Tibial nerve (tissue), 4 donors: ENCODE data around the gene GLIPR1. TPM values are rescaled to one million over a fixed set of nuclear protein-coding genes. Genes with fewer than 3 reads are reported as not detected.
"Not testable (repeated sequence)": the region's sequence is repeated elsewhere in the genome, so short reads cannot be mapped to it uniquely, and the experiment has no call there.

Source experiments
- DNase-seq, 2 donors: peaks; one replicate each; pipeline ENCODE4 v3.0.0-alpha.2; 2019; ENCODE audit warnings: low spot score in 2 of 2
- H3K27ac ChIP-seq, 4 donors: fragments of 200-600 bp; sonication (generic) in 3 of 4; one replicate each; pipeline ENCODE4 v1.5.1; 2017 to 2019; ENCODE audit warnings: mild to moderate bottlenecking in 1 of 4
- H3K27me3 ChIP-seq, 2 donors: fragments of 200-600 bp; sonication (generic) in 1 of 2; one replicate each; pipeline versions ENCODE4 v1.5.1 to v1.6.0; 2017 to 2019
- H3K36me3 ChIP-seq, 3 donors: fragments of 200-600 bp; sonication (generic); one replicate each; pipeline ENCODE4 v1.5.1; 2018 to 2019
- H3K4me1 ChIP-seq, 4 donors: fragments of 200-600 bp; sonication (generic) in 3 of 4; one replicate each; pipeline ENCODE4 v1.5.1; 2017 to 2019
- H3K4me3 ChIP-seq, 4 donors: fragments of 200-600 bp; sonication (generic) in 3 of 4; one replicate each; pipeline ENCODE4 v1.5.1; 2017 to 2019; ENCODE audit warnings: mild to moderate bottlenecking in 1 of 4, moderate library complexity in 1 of 4
- H3K9me3 ChIP-seq, 4 donors: fragments of 200-600 bp; sonication (generic) in 3 of 4; one replicate each; pipeline ENCODE4 v1.5.1; 2017 to 2019
- CTCF ChIP-seq, 5 experiments: fragments of 200-600 bp in 3 of 5; fragments of 450-650 bp in 2 of 5; sonication (generic) in 3 of 5; IDR thresholded peaks; one replicate each; pipeline ENCODE4 v1.5.1; 2016 to 2019; ENCODE audit warnings: antibody characterized with exemption in 5 of 5, mild to moderate bottlenecking in 3 of 5, moderate library complexity in 2 of 5
- EP300 ChIP-seq, 2 donors: sonication (generic); formaldehyde crosslinking; IDR thresholded peaks; one replicate each; pipeline ENCODE4 v1.6.1; 2017; ENCODE audit warnings: antibody characterized with exemption in 2 of 2, mild to moderate bottlenecking in 1 of 2
- POLR2A ChIP-seq, 2 donors: fragments of 450-650 bp; IDR thresholded peaks; one replicate each; pipeline ENCODE4 v1.6.1; 2017; ENCODE audit warnings: antibody characterized with exemption in 2 of 2, mild to moderate bottlenecking in 2 of 2, moderate library complexity in 2 of 2
- WGBS, 2 donors: methylation state at CpG; one replicate each; pipeline ENCODE4 v1.1.5; 2018; 5-methylcytosine and 5-hydroxymethylcytosine counted together
- total RNA-seq, 4 donors: library from RNA; depleted of rRNA; stranded (reverse); fragments of >200 nt; gene quantifications; one replicate each; pipeline ENCODE4 v1.1.0, GENCODE V29; 2016

Gene GLIPR1
- total RNA-seq, 4 donors from 2014 or later: 4.7 to 12.3 (median 6.5) TPM

GRCh38 chr12:75439930-75440329 is 40.6 kb upstream of the GLIPR1 start:
- H3K36me3 ChIP-seq: no peaks in the 10 kb centered on the region
- DNase-seq: no peak
- no peaks in the 10 kb centered on the region for H3K27me3 ChIP-seq
- TF ChIP-seq CTCF (IDR thresholded peaks at IDR 0.05) (no peak), POLR2A (IDR thresholded peaks at IDR 0.05) (no peak)
- H3K4me1 ChIP-seq: no peaks in the 10 kb centered on the region
- H3K4me3 ChIP-seq: no peak overlapping the region
- H3K9me3 ChIP-seq: peaks cover 0 to 29% (median 7%) of the 10 kb centered on the region in 4 donors
- no peak overlapping the region for H3K27ac ChIP-seq

GRCh38 chr12:75441687-75442449 is 38.7 kb upstream of the GLIPR1 start:
- DNase-seq, H3K4me1 ChIP-seq, H3K27ac ChIP-seq, H3K36me3 ChIP-seq, H3K4me3 ChIP-seq, H3K27me3 ChIP-seq: not testable (repeated sequence)
- peaks cover 0 to 23% (median 4%) of the 10 kb centered on the region in 4 donors for H3K9me3 ChIP-seq
- whole genome bisulfite sequencing, 2 donors: 65 to 85% methylated on average over 4 of the region's 4 CpGs

- DNase-seq, H3K4me1 ChIP-seq, H3K4me3 ChIP-seq, H3K27me3 ChIP-seq, H3K27ac ChIP-seq, H3K36me3 ChIP-seq: not testable (repeated sequence)
- 57 to 67% methylated on average over 3 of the region's 3 CpGs for WGBS, 2 donors
- H3K9me3 ChIP-seq: peaks cover 0 to 18% (median under 1%) of the 10 kb centered on the region in 4 donors
Observed at GRCh38 chr12:75442454-75442853, 38.1 kb upstream of the GLIPR1 start.

- peaks cover 0 to 10% (median 0%) of the 10 kb centered on the region in 4 donors for H3K9me3 ChIP-seq
- H3K36me3 ChIP-seq: no peaks in the 10 kb centered on the region
- no peaks in the 10 kb centered on the region for H3K4me1 ChIP-seq
- no peaks in the 10 kb centered on the region for H3K27me3 ChIP-seq
- DNase-seq: no peak
- H3K4me3 ChIP-seq: no peak overlapping the region
- WGBS, 2 donors: 60 to 72% methylated on average over 3 of the region's 3 CpGs
- no peak overlapping the region for H3K27ac ChIP-seq
- TF ChIP-seq POLR2A (IDR thresholded peaks at IDR 0.05) (no peak), EP300 (IDR thresholded peaks at IDR 0.05) (no peak), CTCF (IDR thresholded peaks at IDR 0.05) (no peak)
Observed at GRCh38 chr12:75443709-75444108, 36.8 kb upstream of the GLIPR1 start.

- Histone ChIP-seq H3K4me1 (no peaks in the 10 kb centered on the region), H3K9me3 (peaks cover 0 to 10% (median 0%) of the 10 kb centered on the region in 4 donors), H3K27ac (no peak overlapping the region), H3K27me3 (no peaks in the 10 kb centered on the region), H3K36me3 (no peaks in the 10 kb centered on the region), H3K4me3 (no peak overlapping the region)
- no peak for DNase-seq
- TF ChIP-seq CTCF (IDR thresholded peaks at IDR 0.05): no peak
- TF ChIP-seq POLR2A (IDR thresholded peaks at IDR 0.05): no peak
- TF ChIP-seq EP300 (IDR thresholded peaks at IDR 0.05): no peak
- 79 to 92% methylated on average over 6 of the region's 6 CpGs for WGBS, 2 donors
Observed at GRCh38 chr12:75444429-75445136, 36.0 kb upstream of the GLIPR1 start.

- H3K9me3 ChIP-seq, H3K4me3 ChIP-seq, DNase-seq, H3K4me1 ChIP-seq, H3K27me3 ChIP-seq, H3K36me3 ChIP-seq, H3K27ac ChIP-seq: not testable (repeated sequence)
- WGBS, 2 donors: 54 to 61% methylated on average over 7 of the region's 7 CpGs
Observed at GRCh38 chr12:75445137-75445507, 35.4 kb upstream of the GLIPR1 start.
